Fibroblast of skin of back (primary cell): Measurements from ENCODE around the gene ME2.
"Not testable (repeated sequence)": the region's sequence is repeated elsewhere in the genome, so short reads cannot be mapped to it uniquely, and the experiment has no call there.

Experiments
- DNase-seq: peaks from one replicate; pipeline ENCODE4 v3.0.0-alpha.2; 2013

The ME2 gene

GRCh38 chr18:50977037-50977760, 98.3 kb downstream of the ME2 start:
- no peak for DNase-seq

DNA sequence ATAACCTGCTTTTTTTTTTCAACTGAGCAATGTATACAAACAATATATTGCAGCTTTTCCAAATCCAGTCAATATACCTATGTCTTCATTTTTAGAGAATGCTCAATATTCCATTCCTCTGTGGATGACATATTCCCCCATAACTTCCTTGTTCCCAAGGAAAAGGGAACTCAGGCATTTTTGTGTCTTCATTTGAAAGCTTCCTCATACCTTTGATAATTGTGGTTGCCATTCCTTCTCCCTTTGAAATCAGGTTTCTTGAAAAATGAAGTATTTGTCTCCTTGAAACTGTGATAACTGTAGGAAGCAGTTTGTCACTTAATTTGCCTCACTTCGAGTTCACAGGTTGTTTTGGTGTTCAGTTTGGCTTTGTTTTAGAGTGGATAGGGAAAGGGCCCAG, 102.5 kb downstream of the ME2 start:
- no peak for DNase-seq

DNA sequence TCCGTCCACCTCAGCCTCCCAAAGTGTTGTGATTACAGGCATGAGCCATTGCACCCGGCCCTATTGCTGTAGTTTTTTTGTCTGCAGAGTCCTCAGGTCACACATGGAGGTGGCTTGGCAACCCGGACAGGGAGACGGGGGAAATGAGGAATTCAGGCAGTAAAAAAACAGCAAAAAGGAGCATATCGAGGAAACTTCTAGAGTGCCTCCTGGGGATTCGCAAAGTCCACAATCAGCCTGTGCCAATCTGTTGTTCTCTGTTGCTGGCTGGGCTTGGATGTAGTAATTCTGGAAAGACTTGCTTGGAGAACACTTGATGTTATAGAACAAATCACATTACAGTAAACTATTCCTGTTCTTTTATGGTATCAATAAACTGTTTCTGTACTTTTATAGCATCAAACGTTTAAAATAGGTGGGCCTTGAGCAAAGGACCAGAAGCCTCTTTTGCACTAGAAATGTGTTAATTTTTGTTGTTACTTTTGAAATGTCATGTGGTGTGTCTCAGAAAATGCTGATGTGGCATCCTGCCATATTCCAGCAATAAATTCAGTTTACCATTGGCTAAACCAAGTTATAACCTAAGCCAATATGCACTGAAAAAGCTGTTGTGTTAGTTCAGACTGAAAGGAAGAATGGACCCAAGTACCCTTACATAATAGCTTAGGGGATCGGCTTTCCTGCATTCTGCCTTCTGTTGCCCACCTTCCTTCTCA, 103.3 kb downstream of the ME2 start:
- no peak for DNase-seq

- no peak for DNase-seq
Observed at GRCh38 chr18:50982802-50983179, 103.9 kb downstream of the ME2 start.

- peak; percentile 43 for DNase-seq
Observed at GRCh38 chr18:50986360-50987087, 107.6 kb downstream of the ME2 start.

DNA sequence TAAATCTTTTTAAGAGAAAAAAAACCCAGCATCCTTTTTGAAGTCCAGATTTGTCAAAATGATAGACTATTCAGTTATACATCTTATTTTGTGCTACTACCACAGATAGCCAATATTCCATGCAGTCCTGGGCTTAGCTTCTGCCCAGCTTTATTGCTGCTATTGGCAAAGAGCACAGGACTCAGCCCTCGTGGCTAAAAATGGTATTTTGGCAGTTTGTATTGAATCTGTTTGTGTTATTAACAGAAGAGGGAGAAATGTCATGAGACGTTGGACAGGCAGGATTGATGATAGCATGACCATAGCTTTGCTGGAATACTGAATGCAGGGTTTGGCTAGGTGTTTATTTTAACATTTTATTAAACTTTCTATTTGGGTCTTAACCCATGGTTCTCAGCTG, 108.3 kb downstream of the ME2 start:
- DNase-seq: no peak

DNA sequence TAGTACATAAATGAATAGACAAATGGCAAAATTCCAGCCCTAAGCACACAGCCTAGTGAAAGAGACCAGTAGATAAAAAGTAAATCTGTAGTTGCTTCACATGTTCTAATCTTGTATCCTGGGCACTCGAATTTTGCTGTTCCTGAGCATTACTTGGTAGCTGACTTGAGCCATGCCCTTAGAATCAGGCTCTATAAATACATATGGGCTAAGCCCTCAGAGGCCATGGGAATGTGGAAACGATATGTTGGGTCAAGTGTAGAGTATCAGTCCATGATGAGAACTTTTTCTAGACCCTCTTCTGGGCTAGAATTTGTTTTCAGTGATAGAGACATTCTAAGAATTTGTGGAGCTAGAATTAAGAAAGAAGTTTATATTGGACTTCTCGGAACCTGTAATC, 110.8 kb downstream of the ME2 start:
- no peak for DNase-seq

DNA sequence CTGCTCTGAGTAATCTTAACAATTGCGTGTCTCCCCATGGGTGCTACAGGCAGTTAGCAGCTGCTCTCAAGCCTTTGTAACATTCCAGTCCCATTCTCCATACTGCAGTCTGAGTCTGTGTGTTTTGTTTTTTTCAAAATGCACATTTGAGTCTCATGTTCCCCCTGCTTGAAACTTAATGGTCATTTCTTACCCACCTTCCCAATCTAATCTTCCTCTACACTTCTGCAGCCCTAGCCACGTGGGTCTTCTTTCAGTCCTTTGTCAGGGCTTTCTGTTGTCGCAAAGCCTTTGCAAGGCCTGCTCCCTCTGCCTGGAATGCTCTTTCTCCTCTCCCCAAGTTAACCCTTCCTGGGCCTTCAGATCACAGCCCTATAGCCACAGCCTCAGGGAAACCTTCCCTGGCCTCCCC, 113.4 kb downstream of the ME2 start:
- DNase-seq: no peak

DNA sequence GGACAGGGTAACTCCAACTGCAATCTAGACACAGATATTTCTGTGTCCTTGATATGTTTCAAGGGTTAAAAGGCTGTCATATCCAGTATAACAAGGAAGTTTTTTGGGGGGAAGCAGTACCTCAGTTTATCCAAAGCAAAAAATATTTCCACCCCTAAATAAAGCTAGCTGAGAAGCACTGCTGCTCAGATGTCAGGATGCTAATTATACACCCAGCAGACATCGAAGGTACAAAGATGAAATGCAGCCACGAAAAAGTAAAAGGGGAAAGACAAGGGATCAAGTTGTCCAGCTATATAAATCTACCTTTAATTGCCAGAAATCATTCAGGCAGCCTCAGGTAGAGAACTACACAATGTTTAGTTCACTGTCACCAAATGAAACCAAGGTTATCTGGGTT, 115.1 kb downstream of the ME2 start:
- DNase-seq: no peak

GRCh38 chr18:51003174-51003573, 124.3 kb downstream of the ME2 start:
- DNase-seq: not testable (repeated sequence)
